K562 (cell line): ENCODE results near the gene EYA3. TPM values are rescaled to one million over a fixed set of nuclear protein-coding genes. Genes with fewer than 3 reads are reported as not detected.

Experiments used
- ARHGAP35 ChIP-seq: fragments of 450-650 bp; IDR thresholded peaks from 2 replicates; pipeline ENCODE4 v1.6.1; 2018; ENCODE audit not compliant: partially characterized antibody
- ARID4B ChIP-seq: sonication (generic); formaldehyde crosslinking; IDR thresholded peaks from 2 replicates; pipeline ENCODE4 v1.8.0; 2022; ENCODE audit warnings: mild to moderate bottlenecking, missing genetic modification reagents
- DEAF1 ChIP-seq: fragments of 450-650 bp; formaldehyde crosslinking; IDR thresholded peaks from 2 replicates; pipeline ENCODE4 v1.4.0; 2020; ENCODE audit warnings: mild to moderate bottlenecking, moderate library complexity
- E4F1 ChIP-seq: fragments of 250-450 bp; sonication (Bioruptor Pico); IDR thresholded peaks from 2 replicates; pipeline ENCODE4 v1.5.0; 2021; ENCODE audit warnings: mild to moderate bottlenecking, borderline replicate concordance
- FOSL1 ChIP-seq: fragments of 200-800 bp; sonication (Bioruptor generic); conservative IDR thresholded peaks from 2 replicates; pipeline ENCODE4 v1.6.1; 2016; ENCODE audit warnings: missing genetic modification characterization, missing compliant biosample characterization
- JUNB ChIP-seq: fragments of 450-650 bp; formaldehyde crosslinking; conservative IDR thresholded peaks from 2 replicates; pipeline ENCODE4 v1.4.0; 2020; ENCODE audit warnings: mild to moderate bottlenecking
- NR2C1 ChIP-seq, 2 experiments: fragments of 450-650 bp; IDR thresholded peaks; 2 replicates each; pipeline ENCODE4 v1.6.1; 2017; ENCODE audit warnings: mild to moderate bottlenecking in 2 of 2, antibody characterized with exemption in 1 of 2, inconsistent platforms in 1 of 2, missing compliant biosample characterization in 1 of 2, missing genetic modification characterization in 1 of 2
- RAD51 ChIP-seq: fragments of 450-650 bp; IDR thresholded peaks from 2 replicates; pipeline ENCODE4 v1.7.1; 2016; ENCODE audit warnings: low read depth, mild to moderate bottlenecking, borderline replicate concordance
- ZNF143 ChIP-seq: sonication (generic); formaldehyde crosslinking; IDR thresholded peaks from 2 replicates; pipeline ENCODE4 v1.9.0; 2022; ENCODE audit warnings: mild to moderate bottlenecking, missing genetic modification reagents
- ZNF24 ChIP-seq: fragments of 450-650 bp; IDR thresholded peaks from 2 replicates; pipeline ENCODE4 v1.6.1; 2016
- ZNF609 ChIP-seq: sonication (generic); formaldehyde crosslinking; IDR thresholded peaks from 2 replicates; pipeline ENCODE4 v1.8.1; 2023; ENCODE audit warnings: missing genetic modification reagents, mild to moderate bottlenecking, borderline replicate concordance
- ZNF740 ChIP-seq, 3 experiments: fragments of 200-800 bp in 1 of 3; sonication (Bioruptor generic) in 1 of 3; sonication (generic) in 1 of 3; formaldehyde crosslinking in 1 of 3; IDR thresholded peaks; 2 replicates each; pipeline versions ENCODE4 v1.6.1 to v1.8.0; 2016 to 2022; ENCODE audit warnings: mild to moderate bottlenecking in 2 of 3, missing compliant biosample characterization in 2 of 3, missing genetic modification characterization in 2 of 3, missing genetic modification reagents in 1 of 3
- polyA plus RNA-seq, 8 experiments: library from polyadenylated mRNA; depleted of rRNA in 4 of 8; stranded (reverse) in 5 of 8; unstranded in 3 of 8; fragments of >200 nt; fragmentation: Nextera tagmentation in 2 of 8; fragmentation: Illumina TruSeq in 1 of 8; extraction: Ambion mirVana in 2 of 8; extraction: Trizol in 1 of 8; gene quantifications; 2 replicates each; pipeline versions ENCODE4 v1.2.1 to v1.2.3, GENCODE V29; 2011 to 2014; ENCODE audit warnings: inconsistent platforms in 1 of 8, missing spikeins in 1 of 8
- total RNA-seq, 7 experiments: library from RNA; depleted of rRNA in 6 of 7; stranded (reverse); fragments of >200 nt in 6 of 7; fragmentation: Illumina TruSeq in 2 of 7; extraction: Trizol in 2 of 7; gene quantifications; 2 replicates each; pipeline versions ENCODE4 v1.2.1 to v1.2.3, GENCODE V29; 2011 to 2021; ENCODE audit warnings: low replicate concordance in 1 of 7

Gene EYA3
- total and polyA plus RNA-seq, 9 of the 15 experiments (the other 6 are each of a cell fraction or from before 2014, with no cell fraction given) = 21.7 to 64.0 (median 43.6) TPM

GRCh38 chr1:28115267-28115666, 26.9 kb upstream of the EYA3 start (continued):
- no peak for TF ChIP-seq ZNF609 (CRISPR knock-in tag)
- TF ChIP-seq ARHGAP35 = no peak
- no peak for TF ChIP-seq ZNF24
- TF ChIP-seq DEAF1 (CRISPR knock-in tag) = no peak
- no peak for TF ChIP-seq JUNB
- TF ChIP-seq E4F1 (CRISPR knock-in tag) = no peak
- no peak for TF ChIP-seq ZNF143 (CRISPR knock-in tag)
- TF ChIP-seq ZNF740 (CRISPR knock-in tag; IDR thresholded peaks at IDR 0.05) = peak; percentile 96
- TF ChIP-seq ZNF740 (tag; IDR thresholded peaks at IDR 0.05) = peak in 1 of 2 experiments; percentile 91; a peak in 2 of 4 replicates
- peak; percentile 42 for TF ChIP-seq FOSL1 (tag)
- no peak for TF ChIP-seq ARID4B (CRISPR knock-in tag)
- no peak for TF ChIP-seq NR2C1 (IDR thresholded peaks at IDR 0.05)
- no peak for TF ChIP-seq NR2C1 (tag; IDR thresholded peaks at IDR 0.05)
- no peak for TF ChIP-seq RAD51
